BE2C (cell line): ENCODE data around the gene ZNF804A.
A peak's percentile ranks its signal among the peaks of the same experiment; 100 is the strongest.

Experiments used
- DNase-seq: peaks from one replicate; pipeline ENCODE4 v3.0.0-alpha.2; 2020
- H3K27me3 ChIP-seq: fragments of 250-450 bp; sonication (Bioruptor Pico); 2 replicates; pipeline ENCODE4 v1.5.1; 2020; ENCODE audit warnings: mild to moderate bottlenecking
- H3K36me3 ChIP-seq: fragments of 250-450 bp; sonication (Bioruptor Pico); 2 replicates; pipeline ENCODE4 v1.5.1; 2020; ENCODE audit warnings: mild to moderate bottlenecking
- H3K4me1 ChIP-seq: fragments of 250-450 bp; sonication (Bioruptor Pico); 2 replicates; pipeline ENCODE4 v1.5.1; 2020
- H3K4me3 ChIP-seq: 2 replicates; pipeline ENCODE4 v1.5.1; 2011; ENCODE audit warnings: low read depth, low read length
- H3K9me3 ChIP-seq: fragments of 250-450 bp; sonication (Bioruptor Pico); 2 replicates; pipeline ENCODE4 v1.5.1; 2020
- CTCF ChIP-seq: IDR thresholded peaks from 2 replicates; pipeline ENCODE4 v1.5.1; 2012; ENCODE audit warnings: mild to moderate bottlenecking, low read depth, low read length

ZNF804A gene

GRCh38 chr2:184938221-184938985 lies 340.1 kb downstream of the ZNF804A start:
- Histone ChIP-seq H3K27me3 (no peaks in the 10 kb centered on the region), H3K36me3 (no peaks in the 10 kb centered on the region; the same call in none of the 2 replicates), H3K9me3 (no peaks in the 10 kb centered on the region), H3K4me1 (no peaks in the 10 kb centered on the region), H3K4me3 (no peak overlapping the region)
- peak; percentile 7 for DNase-seq
- TF ChIP-seq CTCF: no peak

GRCh38 chr2:184945326-184945725 lies 347.0 kb downstream of the ZNF804A start:
- Histone ChIP-seq H3K36me3 (no peaks in the 10 kb centered on the region), H3K27me3 (no peaks in the 10 kb centered on the region), H3K4me1 (no peaks in the 10 kb centered on the region), H3K4me3 (no peak overlapping the region), H3K9me3 (no peaks in the 10 kb centered on the region)
- no peak for TF ChIP-seq CTCF
- DNase-seq: no peak

GRCh38 chr2:184945824-184946223 lies 347.5 kb downstream of the ZNF804A start:
- no peak for TF ChIP-seq CTCF
- H3K4me1 ChIP-seq: no peaks in the 10 kb centered on the region
- no peak overlapping the region for H3K4me3 ChIP-seq
- no peaks in the 10 kb centered on the region for H3K9me3 ChIP-seq
- H3K36me3 ChIP-seq: no peaks in the 10 kb centered on the region
- no peaks in the 10 kb centered on the region for H3K27me3 ChIP-seq
- no peak for DNase-seq

GRCh38 chr2:184956856-184957255 lies 358.5 kb downstream of the ZNF804A start:
- H3K36me3 ChIP-seq: no peaks in the 10 kb centered on the region
- no peaks in the 10 kb centered on the region for H3K27me3 ChIP-seq
- no peak overlapping the region for H3K4me3 ChIP-seq
- no peaks in the 10 kb centered on the region for H3K9me3 ChIP-seq
- H3K4me1 ChIP-seq: no peaks in the 10 kb centered on the region
- DNase-seq: no peak
- no peak for TF ChIP-seq CTCF

- Histone ChIP-seq H3K36me3 (no peaks in the 10 kb centered on the region), H3K4me1 (no peaks in the 10 kb centered on the region), H3K9me3 (no peaks in the 10 kb centered on the region), H3K4me3 (no peak overlapping the region), H3K27me3 (no peaks in the 10 kb centered on the region)
- DNase-seq: no peak
- no peak for TF ChIP-seq CTCF
Measured at GRCh38 chr2:184971546-184972068, 373.3 kb downstream of the ZNF804A start.
